Fibroblast of skin of abdomen (primary cell): ENCODE measurements around the gene TMC1.

Experiments used
- DNase-seq: peaks from one replicate; pipeline ENCODE4 v3.0.0-alpha.2; 2013

The TMC1 gene

DNA sequence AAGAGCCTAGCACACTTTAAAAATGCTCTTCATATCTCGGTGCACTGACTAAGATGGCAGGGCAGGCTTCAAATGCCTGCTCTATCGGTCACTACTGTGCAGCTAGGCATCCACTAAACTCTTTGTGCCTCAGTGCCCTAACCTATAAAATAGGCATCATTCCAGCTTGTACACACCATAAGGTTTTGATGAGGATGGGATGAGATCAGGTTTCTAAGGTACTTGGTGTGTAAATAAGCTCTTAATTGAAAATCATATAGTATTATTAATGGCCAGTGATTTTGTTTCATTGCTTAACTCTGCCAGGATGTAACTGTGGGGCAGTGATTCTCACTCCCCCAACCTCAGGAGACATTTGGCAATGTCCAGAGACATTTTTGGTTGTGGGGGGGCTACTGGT lies 352.9 kb downstream of the TMC1 start:
- no peak for DNase-seq

DNA sequence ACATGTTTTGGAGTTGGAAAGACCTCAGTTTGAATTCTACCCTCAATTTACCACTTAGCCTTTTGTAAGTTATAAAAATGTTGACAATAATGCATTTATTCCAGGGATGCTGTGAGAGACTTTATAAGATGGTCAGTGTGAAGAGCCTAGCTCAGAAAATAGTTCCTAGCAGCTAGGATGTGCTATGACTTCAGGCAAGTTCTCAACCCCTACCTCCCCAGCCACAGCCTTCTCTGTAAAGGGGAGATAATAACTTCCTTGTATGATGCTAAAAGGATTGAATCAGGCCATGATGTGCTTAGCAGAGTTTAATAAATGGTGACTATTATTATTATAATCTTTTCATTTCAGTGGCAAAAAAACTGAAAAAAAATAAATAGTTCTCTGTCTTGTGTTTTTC lies 353.8 kb downstream of the TMC1 start:
- no peak for DNase-seq

- no peak for DNase-seq
These were observed 359.4 kb downstream of the TMC1 start for GRCh38 chr9:72880821-72881220.

DNA sequence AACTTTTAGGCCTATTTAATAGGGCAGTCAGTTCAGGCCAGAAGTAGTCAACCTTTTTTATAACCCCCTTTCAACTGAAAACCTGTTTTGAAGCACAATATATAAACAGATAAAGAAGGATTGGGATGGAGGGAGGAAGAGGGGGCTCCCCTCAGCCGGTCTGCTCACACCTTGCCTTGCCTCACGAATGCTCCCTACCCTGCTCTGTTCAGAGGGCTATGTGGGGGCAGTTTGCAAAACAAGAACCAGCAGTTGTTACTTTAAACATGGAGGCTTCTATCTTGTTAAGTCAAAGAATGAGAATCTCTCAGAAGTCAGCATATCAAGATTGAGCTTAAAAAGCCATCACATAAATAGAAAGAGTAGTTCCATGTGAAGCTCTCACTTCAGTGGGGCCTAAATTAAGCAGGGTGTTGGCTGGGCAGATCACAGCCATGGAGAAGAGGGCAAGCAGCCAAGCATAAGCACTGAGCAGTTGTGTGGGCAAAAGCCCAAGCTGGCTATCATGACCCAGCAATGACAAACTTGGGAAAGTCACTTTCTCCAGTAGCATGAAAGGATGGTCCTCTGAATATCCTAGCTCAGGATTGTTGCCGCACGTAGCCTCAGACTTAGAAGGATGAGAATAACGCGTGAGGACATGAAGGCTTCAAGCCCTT lies 360.8 kb downstream of the TMC1 start:
- DNase-seq: no peak

GRCh38 chr9:72883875-72884274 lies 362.5 kb downstream of the TMC1 start:
- no peak for DNase-seq

GRCh38 chr9:72884508-72884907 lies 363.1 kb downstream of the TMC1 start:
- DNase-seq: no peak
